Muscle of arm (tissue), 12 donors: ENCODE data around the gene STK33. TPM values are rescaled to one million over a fixed set of nuclear protein-coding genes. Genes with fewer than 3 reads are reported as not detected.

ENCODE experiments used
- DNase-seq: peaks from one replicate; pipeline ENCODE4 v3.0.0-alpha.2; 2013
- polyA plus RNA-seq, 12 donors: library from polyadenylated mRNA; unstranded; fragments of 120-200 nt; gene quantifications; one replicate each; pipeline ENCODE4 v1.2.1, GENCODE V29; 2013; ENCODE audit not compliant: insufficient read length in 12 of 12

Gene STK33
- polyA plus RNA-seq, 12 donors = 2.0 to 7.2 (median 3.7) TPM; not detected in 2

DNA sequence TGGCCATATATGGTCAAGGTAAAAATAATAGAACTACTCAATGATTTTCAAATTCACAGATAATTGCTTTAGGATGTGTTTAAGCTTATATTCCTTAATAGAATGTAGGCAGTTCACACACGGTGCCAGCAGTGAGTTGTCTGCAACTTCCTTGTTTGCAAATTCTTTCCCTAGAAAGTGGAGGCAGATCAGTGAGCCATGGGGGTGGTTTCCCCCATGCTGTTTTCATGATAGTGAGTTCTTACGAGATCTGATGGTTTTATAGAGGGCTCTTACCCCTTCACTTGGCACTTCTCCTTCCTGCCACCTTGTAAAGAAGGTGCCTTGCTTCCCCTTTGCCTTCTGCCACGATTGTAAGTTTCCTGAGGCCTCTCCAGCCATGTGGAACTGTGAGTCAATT lies 218.6 kb downstream of the STK33 start:
- DNase-seq = no peak

DNA sequence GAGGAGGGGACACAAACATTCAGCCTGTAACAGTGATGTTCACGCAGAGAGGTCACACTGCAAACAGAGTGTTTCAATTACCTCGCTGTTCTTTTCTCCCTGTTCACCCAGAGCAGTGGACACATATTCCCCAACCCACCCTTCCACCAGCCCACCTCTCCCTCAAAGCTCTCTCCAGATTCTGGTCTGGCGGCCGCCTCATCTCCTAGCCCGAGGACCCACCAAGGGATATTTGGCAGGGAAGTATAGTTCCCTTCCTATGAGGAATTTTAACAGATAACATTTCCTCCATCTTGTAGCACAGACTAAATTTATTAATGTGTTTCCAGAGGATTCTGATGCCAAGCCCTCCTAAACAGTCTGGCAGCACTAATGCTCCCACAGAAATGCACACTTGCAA lies 219.3 kb downstream of the STK33 start:
- DNase-seq = no peak

DNA sequence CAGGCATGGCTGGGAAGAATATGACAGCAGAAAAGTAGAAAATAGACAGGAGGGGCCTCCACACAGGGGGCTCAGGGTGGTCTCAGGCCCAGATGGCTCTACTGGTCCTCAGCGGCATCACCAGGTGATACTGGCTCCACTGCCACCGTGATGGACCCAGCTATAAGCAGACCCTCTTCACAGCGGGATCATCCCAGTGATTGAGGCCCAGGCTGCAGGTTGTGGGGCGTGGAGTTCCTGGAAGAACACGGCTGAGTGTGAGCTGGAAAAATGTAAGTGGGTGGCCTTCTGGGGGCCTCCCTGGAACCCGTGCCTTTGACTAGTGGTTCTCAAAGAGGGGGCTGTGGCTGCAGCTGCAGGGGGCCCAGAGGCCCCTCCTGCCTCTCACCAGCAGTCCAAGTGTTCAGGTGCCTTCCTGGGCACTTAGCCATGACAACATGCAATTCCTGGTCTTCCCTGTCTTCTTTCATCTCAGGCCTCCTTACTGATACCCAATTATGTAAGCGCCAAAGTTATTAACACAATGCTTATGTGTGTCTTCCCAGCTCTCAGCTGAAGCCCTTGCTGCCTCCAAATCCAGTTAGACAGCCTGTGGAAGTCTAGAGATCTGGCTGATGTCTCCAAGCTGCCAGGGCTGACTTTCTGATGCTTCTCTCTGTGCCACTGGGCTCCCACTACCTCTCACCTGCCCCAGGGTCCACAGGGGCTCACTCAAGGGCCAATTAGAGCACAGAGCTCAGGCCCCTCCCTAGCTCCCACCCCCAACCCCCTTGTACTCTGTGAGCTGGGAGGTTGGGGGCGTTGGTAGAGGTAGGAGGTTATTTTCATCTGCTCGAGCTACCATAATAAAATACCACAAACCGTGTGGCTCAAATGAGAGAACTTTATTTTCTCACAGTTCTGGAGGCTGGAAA lies 220.3 kb downstream of the STK33 start:
- no peak for DNase-seq

DNA sequence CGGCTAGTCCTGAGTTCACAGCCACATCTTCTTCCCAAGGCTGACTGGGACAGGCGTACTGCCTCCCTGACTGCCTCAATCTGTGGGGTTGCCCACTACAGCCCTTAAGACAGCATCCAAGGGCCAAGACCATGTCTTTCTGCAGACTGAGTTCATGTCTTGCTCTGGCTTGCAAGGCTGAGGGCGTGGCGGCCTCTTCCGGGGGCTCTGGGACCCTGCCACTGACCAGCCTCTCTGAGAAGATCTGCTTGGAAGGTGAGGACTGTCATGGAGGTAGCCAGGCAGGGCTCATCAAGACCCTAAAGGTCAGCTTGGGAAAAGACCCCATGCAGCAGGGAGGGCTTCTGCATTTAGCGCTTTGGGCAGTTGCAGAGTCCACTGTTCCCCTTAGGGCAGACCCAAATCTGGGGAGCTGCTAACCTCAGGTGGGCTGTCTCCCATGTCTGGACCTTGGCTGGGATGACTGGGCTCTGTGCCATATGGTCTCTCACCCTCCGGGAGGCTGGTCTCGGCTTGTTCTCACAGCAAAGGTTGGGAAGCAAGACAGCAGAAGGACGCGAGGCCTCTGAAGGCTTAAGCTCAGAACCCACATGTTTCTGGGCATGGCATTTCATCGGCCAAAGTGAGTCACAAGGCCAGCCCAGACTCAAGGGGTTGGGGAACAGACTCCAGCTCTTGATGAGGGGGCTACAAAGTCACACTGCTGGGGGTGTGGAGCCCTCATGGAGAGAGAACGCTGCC lies 221.2 kb downstream of the STK33 start:
- DNase-seq = no peak

DNA sequence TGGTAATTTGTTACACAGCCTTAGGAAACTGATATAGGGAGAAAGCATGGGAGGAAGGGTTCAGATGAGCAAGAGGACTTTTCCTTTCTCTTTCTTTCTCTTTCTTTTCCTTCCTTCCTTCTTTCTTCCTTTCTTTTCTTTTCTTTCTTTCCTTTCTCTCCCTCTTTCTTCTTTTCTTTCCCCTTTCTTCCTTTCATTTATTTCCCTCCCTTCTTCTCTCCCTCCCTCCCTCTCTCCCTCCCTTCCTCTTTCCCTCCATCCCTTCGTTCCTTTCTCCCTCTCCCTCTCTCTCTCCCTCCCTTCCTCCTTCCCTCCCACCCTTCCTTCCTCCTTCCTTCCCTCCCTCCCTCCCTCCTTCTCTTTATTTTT lies 222.5 kb downstream of the STK33 start:
- no peak for DNase-seq

DNA sequence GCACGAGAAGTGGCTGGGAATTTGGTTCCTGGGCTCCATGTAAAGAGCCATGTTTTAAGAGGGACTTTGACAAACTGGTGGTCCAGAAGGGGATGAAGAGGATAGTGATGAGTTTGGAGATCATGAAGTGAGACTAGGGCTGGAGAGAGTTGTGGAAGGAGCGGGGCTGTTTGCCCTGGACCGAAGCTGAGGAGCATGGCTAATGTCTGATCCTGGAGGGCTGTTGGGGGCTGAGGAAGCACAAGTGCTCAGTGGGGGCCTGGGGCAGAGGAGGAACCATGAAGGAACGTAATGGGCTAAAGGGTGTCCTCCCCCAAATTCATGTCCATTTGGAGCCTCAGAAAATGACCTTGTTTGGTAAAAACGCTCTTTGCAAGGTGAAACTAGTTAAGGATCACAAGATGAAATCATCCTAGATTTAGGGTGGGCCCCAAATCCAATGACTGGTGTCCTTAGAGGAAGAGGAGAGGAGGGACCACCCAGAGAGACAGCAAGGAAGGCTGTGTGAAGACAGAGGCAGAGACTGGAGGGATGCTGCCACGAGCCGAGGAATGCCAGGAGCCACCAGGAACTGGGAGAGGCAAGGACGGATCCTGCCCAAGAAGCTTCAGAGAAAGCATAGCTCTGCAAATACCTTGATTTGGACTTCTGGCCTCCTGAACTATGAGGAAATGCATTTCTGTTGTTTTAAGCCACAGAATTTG lies 223.1 kb downstream of the STK33 start:
- DNase-seq = no peak

DNA sequence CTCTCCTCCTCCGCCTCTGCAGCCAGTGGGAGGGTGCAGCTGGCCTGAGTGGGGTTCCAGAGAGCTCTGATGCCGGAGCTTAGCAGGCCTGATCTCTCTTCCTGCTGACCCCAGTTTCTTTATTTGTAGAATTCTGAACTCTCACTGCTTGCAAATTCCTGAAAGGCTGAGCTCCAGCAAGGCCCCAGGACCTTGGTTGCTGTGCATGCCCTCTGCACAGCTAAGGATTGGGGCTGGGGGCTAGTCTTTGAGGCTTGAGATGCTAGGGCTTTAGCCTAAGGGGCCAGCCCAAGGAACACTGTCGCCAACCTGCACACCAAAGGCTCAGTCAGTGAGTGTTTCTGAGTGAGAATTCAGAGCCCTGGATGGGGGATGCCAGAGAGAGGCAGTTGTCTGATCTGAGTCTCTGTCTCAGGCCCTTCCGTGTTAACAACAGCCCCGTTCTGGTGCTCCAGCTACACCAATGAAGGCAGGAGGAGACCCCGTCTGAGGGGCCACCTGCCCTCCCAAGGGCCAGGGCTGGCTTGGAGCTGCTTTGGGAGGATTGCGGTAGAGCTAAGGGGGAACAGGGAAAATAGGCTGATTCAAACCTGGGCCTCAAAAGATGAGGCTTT lies 224.3 kb downstream of the STK33 start:
- DNase-seq = no peak

DNA sequence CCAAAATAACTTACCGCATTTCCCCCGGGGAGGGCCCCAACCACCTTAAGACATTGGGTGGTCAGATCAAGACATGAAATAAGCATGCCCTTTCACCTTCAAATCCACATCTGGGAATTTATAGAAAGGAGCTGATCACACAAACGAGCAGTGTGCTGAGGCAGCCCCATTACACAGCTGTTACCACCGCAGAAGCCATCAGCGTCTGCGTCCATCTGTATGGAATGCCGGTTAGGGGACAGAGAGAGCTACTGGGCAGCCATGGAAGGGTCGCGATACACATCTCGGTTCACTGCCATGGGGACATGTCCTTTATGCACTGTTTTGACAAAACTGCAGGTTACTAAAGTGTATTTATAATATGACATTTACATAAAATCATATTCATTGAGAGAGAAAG lies 225.3 kb downstream of the STK33 start:
- no peak for DNase-seq

DNA sequence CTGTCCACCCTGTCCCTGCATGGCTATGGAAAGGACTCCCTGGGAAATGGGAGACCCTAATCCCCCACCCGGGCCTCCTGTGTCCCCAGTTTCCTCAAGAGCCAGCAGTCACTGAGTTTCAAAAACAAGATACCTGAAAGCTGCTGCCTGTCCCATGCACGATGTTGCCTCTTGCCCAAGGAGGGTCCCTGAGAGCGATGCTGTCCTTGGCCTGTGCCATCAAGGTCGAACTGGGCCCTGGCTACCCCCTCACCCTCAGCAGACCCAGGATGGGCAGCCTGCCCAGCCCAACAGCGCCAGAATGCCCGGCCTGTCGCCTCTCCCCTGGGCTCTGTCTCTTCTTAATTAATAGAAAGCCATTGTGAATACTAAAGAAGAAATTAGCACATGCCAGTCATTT lies 225.8 kb downstream of the STK33 start:
- no peak for DNase-seq

DNA sequence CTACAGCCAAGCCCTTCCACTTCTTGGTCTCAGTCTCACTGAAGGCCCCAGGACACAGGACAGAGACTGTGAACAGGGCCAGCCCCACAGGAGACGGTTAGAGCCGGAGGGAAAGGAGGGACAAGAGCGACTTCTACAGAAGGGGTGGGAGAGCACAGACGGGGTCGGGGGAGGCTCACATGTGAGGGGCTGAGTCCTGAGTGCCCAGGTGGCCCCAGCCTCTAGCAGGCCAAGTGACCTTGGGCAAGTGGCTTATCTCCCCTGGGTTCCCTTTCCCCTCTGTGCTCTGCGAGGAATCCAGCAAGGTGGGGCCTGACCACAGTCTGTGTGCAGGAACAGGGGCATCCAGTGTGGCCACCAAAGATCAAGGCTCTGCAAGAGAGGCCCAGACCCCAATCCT lies 227.7 kb downstream of the STK33 start:
- no peak for DNase-seq

DNA sequence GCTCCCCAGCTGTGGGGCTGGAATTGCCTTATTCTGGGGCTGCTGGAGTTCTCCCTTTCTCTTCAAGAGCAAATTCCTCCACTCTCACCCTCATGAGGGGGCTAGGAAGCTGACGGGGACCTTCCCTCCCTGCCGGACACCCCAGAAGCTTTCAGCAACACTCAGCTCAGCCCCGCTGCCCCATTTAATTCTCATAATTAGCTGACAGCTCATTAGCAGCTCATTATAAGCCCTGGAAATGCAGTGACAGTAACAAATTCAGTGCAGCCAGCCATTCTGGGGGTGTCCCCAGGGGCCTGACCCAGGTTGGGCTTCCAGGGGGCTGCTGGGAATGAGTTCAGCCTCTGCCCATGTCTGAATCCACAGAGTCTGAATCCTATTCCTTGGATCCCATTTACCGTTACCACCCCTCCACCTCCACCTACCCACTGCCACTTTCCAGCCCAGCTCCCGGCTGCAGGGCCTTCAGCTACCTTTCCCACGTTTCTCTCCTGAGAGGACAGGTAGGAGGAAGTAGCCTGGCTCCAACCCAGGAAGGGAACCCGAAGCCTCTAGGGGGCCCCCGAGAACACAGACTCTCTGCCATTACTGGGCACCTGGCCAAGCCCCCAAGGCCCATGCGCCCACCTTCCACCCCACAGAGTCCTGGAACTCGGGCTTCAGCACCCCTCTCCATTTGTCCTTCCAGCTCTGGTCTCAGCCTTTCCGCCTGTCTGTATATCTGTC lies 228.6 kb downstream of the STK33 start:
- no peak for DNase-seq

DNA sequence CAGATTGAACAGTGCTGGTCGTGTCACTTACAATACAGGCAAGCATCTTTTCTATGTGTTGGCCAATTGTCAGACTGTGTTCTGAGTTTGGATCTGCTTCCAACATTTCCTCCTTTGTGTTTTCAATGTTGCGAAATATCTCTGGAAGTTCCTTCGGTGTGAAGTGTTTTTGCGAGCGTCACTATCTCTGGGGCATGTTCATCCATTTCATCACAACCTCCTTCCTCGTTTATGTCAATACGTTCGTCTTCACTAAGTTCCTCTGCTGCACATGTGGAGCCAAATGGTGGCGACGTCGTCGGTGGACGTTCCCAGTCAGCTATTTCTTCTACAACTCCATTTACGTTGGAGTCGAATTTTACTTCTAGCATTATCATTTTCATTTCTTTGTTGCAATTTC lies 230.1 kb downstream of the STK33 start:
- no peak for DNase-seq

DNA sequence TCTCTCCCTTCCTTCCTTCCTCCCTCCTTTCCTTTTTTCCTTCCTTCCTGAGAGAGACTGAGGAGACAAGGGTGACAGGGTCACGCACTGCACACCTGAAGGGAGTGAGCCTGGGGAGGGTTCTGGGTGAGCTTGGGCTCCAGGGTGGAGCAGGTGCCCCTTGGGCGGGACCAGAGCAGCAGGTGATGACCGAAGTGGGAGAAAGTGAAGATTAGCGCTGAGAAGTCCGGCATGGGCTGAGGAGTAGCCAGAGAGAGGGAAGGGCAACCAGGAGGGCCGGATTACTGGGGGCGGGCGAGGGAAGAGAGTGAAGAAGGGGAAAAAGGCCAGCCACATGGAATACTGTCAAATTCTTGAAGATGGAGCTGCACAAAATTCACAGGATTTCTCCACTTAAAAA lies 231.1 kb downstream of the STK33 start:
- DNase-seq = no peak

DNA sequence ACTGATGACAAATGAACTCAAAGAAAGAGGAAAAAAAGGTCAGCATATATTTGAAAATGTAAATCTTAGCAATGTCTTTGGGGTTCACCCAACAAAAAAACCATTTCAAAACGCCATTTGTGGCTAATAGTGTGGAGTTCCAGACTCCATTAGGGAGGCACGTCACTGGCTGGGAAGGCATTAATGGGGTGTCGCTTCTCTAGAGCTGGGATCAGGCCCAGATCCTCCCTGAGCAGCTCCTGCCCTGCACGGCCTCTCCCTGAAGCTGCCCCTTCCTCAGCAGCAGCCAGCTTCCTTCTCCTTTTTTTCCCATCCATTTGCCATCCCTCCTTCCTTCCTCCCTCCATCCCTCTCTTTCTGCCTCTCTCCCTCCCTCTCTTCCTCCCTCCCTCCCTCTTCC lies 231.5 kb downstream of the STK33 start:
- DNase-seq = no peak

DNA sequence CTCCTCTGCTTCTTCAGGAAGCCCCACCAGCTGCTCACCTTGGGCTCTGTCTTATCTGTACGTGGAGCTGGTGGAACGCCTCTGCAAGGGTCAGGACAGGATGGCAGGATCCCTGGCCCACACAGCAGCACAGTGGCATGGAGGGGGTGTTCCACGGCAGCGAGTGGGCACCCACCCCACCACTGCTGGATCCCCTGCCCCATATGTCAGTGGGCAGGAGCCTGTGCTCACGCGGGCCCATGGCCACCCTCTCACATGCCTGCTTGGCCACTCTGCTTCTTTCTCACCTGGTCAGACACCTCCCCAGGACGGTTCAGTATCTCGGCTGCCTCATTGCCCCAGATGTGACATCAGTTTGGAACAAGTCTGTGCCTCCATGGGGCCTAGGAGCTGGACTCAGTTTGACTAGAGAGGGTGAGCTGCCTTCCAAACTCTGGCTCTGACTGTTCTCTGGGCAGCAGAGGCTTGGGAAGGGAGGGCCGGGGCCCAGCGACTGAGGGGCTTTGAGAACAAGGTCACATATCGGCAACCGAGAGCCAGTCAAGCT lies 232.3 kb downstream of the STK33 start:
- DNase-seq = no peak

DNA sequence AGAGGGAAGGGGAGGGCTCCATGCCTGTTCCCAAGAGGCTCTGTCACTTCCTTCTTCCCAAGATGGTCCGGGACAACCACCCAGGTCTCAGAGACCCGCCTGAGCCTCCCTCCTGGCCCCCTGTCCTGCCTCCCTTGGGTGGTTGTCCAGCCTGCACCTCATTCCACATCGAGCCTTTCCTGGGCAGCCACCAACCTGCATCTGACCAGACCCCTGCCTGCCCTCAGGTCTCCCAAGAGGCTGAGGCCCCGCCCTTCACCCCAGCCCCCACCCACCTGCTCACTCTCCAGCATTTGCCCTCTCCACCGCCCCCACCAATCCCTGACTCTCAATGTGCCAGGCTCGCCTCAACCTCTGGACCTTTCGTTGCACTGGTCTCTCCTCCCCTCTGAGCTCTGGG lies 232.8 kb downstream of the STK33 start:
- no peak for DNase-seq

DNA sequence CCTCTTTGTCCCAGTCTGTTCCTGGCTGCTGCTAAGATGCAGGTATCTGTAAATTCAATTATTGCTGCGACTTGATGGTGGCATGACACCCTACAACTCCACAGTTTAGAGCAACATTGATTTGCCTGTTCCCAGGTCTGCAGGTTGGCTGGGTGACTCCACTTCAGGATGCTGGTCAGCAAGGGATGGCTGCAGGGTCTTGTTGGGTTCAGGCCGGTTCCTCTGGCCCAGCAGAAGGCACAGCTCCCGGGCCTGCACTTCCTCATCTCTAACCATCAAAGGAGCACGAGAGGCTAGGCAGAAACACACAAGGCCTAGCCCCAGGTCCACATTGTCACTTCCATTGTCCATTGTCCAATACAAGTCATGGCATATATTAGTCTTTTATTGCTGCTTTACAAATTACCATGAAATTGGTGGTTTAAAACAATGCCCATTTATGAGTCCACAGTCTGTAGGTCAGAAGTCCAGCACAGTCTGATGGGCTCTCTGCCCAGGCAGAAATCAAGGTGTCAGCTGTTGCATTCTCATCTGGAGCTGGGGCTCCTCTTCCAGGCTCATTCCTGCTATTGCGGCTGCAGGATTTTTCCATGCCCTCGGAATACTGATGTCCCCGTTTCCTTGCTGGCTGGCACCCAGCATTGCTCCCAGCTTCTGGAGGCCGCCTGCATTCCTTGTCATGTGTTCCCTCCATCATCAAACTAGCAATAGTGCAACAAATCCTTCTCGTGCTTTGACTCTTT lies 233.8 kb downstream of the STK33 start:
- no peak for DNase-seq

DNA sequence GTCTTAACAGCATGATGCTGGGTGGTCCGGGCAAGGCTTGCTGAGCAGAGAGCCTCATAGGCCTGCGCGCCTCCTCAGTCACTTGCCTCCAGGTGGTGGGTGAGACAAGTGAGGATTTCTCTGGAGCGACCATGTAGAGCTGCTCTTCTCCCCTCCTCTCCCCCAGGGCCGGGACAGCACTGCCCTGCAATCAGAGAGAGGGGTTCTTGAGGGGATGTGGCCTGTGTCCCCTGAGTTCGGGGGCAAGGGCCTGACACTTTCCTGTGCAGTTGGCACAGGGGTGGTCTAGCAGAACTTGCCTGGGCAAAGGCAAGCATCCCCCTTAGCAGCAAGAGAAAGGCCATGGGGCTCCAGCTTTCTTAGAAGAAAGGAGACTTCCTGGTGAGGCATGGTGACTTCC lies 234.5 kb downstream of the STK33 start:
- no peak for DNase-seq

DNA sequence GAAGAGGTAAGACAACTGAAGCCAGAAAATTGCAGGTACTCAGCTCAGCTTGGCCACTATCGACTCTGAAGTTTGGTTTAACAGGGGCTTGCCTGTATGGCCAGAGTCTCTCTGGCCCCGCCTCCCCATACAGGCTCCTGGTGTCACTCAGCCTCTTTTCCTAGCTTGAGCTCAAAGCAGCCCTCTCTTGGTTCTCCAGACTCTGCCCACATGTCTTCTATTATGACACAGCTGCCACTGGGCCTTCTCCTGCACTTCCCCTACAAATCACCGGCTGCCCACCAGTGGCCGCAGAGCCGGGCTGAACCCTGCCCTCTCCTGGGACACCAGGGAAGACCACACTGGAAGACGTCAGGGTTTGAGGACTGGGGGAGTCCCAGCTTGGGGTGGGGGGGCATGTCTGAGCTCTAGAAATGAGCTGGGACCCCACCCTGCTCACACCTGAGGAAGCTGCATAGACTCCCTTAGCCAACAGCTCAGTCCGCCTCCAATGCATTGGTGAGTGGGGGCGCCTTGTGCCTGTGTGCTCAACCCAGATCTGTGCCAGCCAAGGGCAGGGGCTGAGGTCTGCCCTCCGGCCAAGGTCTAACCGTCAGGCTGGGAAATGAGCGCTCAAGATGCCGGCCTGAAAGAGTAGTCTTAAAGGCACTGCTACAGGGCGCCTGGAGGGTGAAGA lies 236.0 kb downstream of the STK33 start:
- no peak for DNase-seq

DNA sequence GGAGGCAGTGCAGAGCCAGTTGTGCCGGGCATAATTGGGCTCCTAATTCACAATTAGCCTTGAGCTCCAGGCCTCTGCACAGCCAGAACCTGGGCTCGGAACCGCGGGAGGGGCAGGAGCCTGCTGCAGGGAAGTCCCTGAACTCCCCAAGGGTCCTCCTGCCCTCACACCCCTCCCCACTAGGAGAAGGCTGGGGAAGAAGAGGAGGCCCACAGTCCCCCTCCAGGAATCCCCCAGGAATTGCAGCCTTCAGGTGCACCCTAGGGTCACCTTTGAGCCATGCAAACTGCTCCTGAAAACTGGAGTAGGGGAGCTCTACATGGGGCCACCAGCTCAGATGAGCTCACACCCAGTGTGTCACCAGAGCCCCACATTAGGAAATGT lies 236.5 kb downstream of the STK33 start:
- DNase-seq = no peak
